ENCODE data around the gene MECR. TPM values are rescaled to one million over a fixed set of nuclear protein-coding genes. Genes with fewer than 3 reads are reported as not detected.
A peak's percentile ranks its signal among the peaks of the same experiment; 100 is the strongest.

Gene MECR
- total RNA-seq, 1 experiment from 2014 or later: 17.3 TPM

- in situ Hi-C loops (cut with HindIII; ENCODE audit: low pct_unique_long_range_greater_than_20kb, low sequenced_read_pairs): no loop called here
- DNase-seq (ENCODE audit: low read depth): no peak
These were observed 36.8 kb downstream of the MECR start for GRCh38 chr1:29193879-29194455.

DNA sequence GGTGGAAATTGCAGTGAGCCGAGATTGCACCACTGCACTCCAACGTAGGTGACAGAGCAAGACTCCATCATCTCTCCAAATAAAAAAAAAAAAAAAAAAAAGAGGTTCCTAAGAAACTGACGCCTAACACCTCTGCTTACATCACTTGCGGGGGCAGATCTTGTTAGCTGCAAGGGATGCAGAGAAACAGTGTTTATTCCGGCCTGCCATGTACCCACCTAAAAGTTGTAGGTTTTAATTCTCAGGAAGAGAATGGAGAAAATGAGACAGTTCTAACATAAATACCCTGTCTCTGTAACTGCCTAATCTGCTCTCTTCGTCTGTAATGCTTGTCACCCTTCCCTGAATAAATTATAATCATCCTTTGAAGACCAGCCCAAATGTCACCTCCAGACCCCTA lies 40.0 kb downstream of the MECR start:
- no peak for DNase-seq (ENCODE audit: low read depth)
- in situ Hi-C loops (cut with HindIII; ENCODE audit: low pct_unique_long_range_greater_than_20kb, low sequenced_read_pairs): no loop called here

GRCh38 chr1:29186707-29187106 lies 44.0 kb downstream of the MECR start:
- in situ Hi-C loops (cut with HindIII; ENCODE audit: low pct_unique_long_range_greater_than_20kb, low sequenced_read_pairs): no loop called here

GRCh38 chr1:29186252-29186651 lies 44.5 kb downstream of the MECR start:
- in situ Hi-C loops (cut with HindIII; ENCODE audit: low pct_unique_long_range_greater_than_20kb, low sequenced_read_pairs): no loop called here
- DNase-seq (ENCODE audit: low read depth): no peak

More at GRCh38 chr1:29186707-29187106, 44.0 kb downstream of the MECR start:
- DNase-seq (ENCODE audit: low read depth): no peak

- no peak for DNase-seq (ENCODE audit: low read depth)
- in situ Hi-C loops (cut with HindIII; ENCODE audit: low pct_unique_long_range_greater_than_20kb, low sequenced_read_pairs): no loop called here
These were observed 47.4 kb downstream of the MECR start for GRCh38 chr1:29183287-29183686.

GRCh38 chr1:29181413-29182225 lies 49.1 kb downstream of the MECR start, which contains the start of gene SRSF4:
Gene SRSF4, minus strand, starts transcription at chr1:29181900. Its CDS starts 148 bp downstream, at chr1:29181752.
- peak; percentile 99 for DNase-seq (ENCODE audit: low read depth)
- in situ Hi-C loops (cut with HindIII; ENCODE audit: low pct_unique_long_range_greater_than_20kb, low sequenced_read_pairs): no loop called here

DNA sequence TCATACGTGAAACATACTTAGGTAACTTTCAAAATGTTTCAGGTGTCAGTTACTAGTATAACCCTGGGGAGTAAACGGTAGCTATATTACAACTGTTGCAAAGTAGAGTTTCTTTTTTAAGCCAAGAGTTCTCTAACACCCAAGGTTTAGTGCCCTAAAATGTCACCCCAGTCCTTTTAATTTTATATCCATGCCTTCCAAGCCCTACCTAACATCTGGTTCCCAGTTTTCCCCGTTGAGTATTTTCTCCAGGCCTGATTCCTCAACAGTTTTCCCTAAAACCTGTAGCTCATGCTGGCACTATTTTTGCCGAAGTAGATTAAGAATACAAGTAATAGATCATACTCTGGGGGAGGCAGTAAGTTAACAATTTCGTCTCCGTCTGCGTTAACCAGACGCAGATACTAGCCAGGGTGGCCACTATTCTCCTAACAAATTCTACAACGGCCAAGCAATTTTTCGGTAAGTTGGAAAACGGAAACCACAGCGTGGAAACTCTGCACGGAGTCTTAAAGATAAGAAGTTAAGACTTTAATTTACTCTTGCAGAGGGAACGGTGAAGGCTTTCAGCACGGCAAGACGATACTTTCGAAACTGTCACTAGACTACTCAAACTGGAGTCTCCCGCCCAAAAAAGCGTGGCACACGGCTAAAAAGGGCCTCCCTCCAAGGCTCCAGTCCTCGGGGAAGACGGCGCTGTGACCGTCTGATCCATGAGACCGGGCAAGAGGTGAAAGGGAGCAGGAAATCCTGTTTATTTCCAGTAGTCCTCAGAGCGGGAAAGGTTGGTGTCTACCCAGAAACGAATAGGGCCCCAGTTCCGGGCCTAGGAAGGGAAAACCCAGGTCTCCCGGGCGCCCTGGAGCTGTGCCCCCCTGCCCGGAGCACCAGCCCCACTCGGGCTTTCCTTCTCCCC lies 50.0 kb downstream of the MECR start:
- in situ Hi-C loops (cut with HindIII; ENCODE audit: low pct_unique_long_range_greater_than_20kb, low sequenced_read_pairs): no loop called here

DNA sequence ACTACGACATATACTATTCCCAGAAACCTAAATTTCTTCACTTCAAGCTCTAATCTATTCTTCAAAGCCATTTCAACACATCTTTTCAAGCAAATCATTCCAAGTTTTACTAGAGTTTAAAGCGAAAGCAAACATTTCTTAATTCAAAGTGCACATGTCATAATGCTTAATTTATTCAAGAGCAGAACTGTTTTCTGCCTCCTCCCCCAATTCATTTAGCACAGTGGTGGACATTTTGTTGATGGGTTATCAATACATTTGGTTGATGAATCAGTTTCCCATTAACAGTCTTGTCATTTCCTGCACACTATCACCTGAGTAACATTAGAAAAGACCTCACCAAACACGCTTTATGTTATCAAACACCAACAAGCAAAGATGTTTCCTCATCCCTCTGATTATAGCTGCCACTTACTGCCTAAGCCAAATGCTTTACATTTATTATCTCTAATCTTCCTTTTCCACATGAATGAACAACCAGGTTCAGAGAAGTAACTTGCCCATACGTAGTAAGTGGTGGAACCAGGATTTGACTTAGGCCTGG lies 51.0 kb downstream of the MECR start:
- DNase-seq (ENCODE audit: low read depth): no peak
- in situ Hi-C loops (cut with HindIII; ENCODE audit: low pct_unique_long_range_greater_than_20kb, low sequenced_read_pairs): no loop called here

More for the DNA sequence above, 50.0 kb downstream of the MECR start:
- no peak for DNase-seq (ENCODE audit: low read depth)

DNA sequence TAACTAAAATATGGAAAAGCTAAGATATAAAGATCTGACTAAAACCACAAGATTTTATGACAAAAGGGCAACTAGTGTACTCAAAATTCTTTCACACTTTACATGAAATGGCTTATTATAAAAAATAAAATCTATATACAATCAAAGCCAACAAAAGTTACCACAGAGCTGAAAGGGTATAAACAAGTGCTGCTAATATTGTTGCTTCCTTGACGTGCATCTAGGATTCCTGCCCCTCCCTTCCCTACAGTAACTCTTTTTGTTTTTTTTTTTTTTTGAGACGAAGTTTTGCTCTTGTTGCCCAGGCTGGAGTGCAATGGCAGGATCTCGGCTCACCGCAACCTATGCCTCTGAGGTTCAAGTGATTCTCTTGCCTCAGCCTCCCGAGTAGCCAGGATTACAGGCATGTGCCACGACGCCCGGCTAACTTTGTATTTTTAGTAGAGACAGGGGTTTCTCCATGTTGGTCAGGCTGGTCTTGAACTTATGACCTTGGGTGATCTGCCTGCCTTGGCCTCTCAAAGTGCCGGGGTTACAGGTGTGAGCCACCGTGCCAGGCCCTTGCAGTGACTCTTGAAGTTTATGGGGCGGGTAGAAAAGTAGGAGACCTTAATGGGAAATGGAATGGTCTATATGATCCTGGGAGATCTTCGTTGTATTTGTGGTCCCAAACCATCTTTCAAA lies 53.6 kb downstream of the MECR start:
- no peak for DNase-seq (ENCODE audit: low read depth)
- in situ Hi-C loops (cut with HindIII; ENCODE audit: low pct_unique_long_range_greater_than_20kb, low sequenced_read_pairs): no loop called here

DNA sequence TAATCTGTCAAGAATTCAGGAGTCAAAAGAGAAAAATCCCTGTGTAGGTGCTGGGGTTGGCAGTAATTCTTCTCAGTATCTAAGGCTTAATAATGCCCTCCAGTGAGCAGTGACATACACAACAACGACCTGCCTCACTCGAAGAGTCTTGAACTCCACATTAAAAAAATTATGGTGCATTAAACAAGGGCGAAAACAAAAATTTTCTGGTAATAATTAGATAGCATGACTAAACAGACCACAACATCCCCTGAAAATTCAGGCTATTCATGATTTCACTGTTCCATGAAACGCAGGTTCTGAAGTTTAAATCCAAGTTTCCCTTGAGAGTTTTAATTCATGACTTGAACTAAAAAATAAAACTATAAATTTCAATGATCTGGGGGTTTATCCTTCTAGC lies 54.2 kb downstream of the MECR start:
- no peak for DNase-seq (ENCODE audit: low read depth)
- in situ Hi-C loops (cut with HindIII; ENCODE audit: low pct_unique_long_range_greater_than_20kb, low sequenced_read_pairs): no loop called here

GRCh38 chr1:29172415-29172939 lies 58.3 kb downstream of the MECR start:
- no peak for DNase-seq (ENCODE audit: low read depth)
- in situ Hi-C loops (cut with HindIII; ENCODE audit: low pct_unique_long_range_greater_than_20kb, low sequenced_read_pairs): no loop called here

GRCh38 chr1:29171521-29171920 lies 59.2 kb downstream of the MECR start:
- no peak for DNase-seq (ENCODE audit: low read depth)
- in situ Hi-C loops (cut with HindIII; ENCODE audit: low pct_unique_long_range_greater_than_20kb, low sequenced_read_pairs): no loop called here

- in situ Hi-C loops (cut with HindIII; ENCODE audit: low pct_unique_long_range_greater_than_20kb, low sequenced_read_pairs): no loop called here
- DNase-seq (ENCODE audit: low read depth): no peak
These were observed 59.6 kb downstream of the MECR start for GRCh38 chr1:29171089-29171488.

- DNase-seq (ENCODE audit: low read depth): no peak
- in situ Hi-C loops (cut with HindIII; ENCODE audit: low pct_unique_long_range_greater_than_20kb, low sequenced_read_pairs): no loop called here
These were observed 60.8 kb downstream of the MECR start for GRCh38 chr1:29169976-29170375.

DNA sequence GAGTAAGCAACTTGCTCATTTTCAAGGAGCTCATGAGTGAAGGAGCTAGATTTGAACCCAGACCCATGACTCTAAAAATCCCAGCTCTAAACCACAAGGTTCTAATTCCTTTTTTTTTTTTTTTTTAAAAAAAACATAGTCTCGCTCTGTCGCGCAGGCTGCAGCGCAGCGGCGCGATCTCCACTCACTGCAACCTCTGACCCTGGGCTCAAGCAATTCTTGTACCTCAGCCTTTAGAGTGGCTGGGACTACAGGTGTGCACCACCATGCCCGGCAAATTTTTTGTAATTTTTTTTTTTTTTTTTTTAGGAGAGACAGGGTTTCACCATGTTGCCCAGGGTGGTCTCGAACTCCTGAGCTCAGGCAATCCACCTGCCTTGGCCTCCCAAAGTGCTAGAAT lies 62.8 kb downstream of the MECR start:
- no peak for DNase-seq (ENCODE audit: low read depth)
- in situ Hi-C loops (cut with HindIII; ENCODE audit: low pct_unique_long_range_greater_than_20kb, low sequenced_read_pairs): no loop called here

- in situ Hi-C loops (cut with HindIII; ENCODE audit: low pct_unique_long_range_greater_than_20kb, low sequenced_read_pairs): no loop called here
- no peak for DNase-seq (ENCODE audit: low read depth)
These were observed 64.3 kb downstream of the MECR start for GRCh38 chr1:29166291-29166878.

GRCh38 chr1:29164588-29164987 lies 66.1 kb downstream of the MECR start:
- in situ Hi-C loops (cut with HindIII; ENCODE audit: low pct_unique_long_range_greater_than_20kb, low sequenced_read_pairs): no loop called here
- DNase-seq (ENCODE audit: low read depth): no peak

All from Caki2 (cell line).